Loucy (cell line): Measurements from ENCODE around the gene FRMD4A.

Source experiments
- H2AFZ ChIP-seq: fragments of 200-600 bp; sonication (generic); 2 replicates; pipeline ENCODE4 v1.6.0; 2016; ENCODE audit warnings: antibody characterized with exemption, mild to moderate bottlenecking, low read length, moderate library complexity
- H3F3A ChIP-seq: fragments of 200-600 bp; 2 replicates; pipeline ENCODE4 v1.6.0; 2016; ENCODE audit warnings: antibody characterized with exemption, low read depth, mild to moderate bottlenecking
- H3K27me3 ChIP-seq: fragments of 200-600 bp; sonication (generic); 2 replicates; pipeline ENCODE4 v1.6.1; 2014; ENCODE audit warnings: low read length, mild to moderate bottlenecking; ENCODE audit not compliant: insufficient read depth, poor library complexity, severe bottlenecking
- H3K36me3 ChIP-seq: fragments of 200-600 bp; sonication (generic); 2 replicates; pipeline ENCODE4 v1.6.1; 2016; ENCODE audit warnings: low read length; ENCODE audit not compliant: insufficient read depth
- H3K4me1 ChIP-seq: fragments of 200-600 bp; sonication (generic); 2 replicates; pipeline ENCODE4 v1.5.1; 2014; ENCODE audit warnings: low read length, mild to moderate bottlenecking; ENCODE audit not compliant: insufficient read depth, poor library complexity, severe bottlenecking
- H3K4me2 ChIP-seq: fragments of 200-600 bp; sonication (generic); 2 replicates; pipeline ENCODE4 v1.6.0; 2014; ENCODE audit warnings: antibody characterized with exemption, low read length, low read depth, mild to moderate bottlenecking; ENCODE audit not compliant: poor library complexity, severe bottlenecking
- H3K4me3 ChIP-seq: fragments of 200-600 bp; sonication (generic); 2 replicates; pipeline ENCODE4 v1.5.1; 2014; ENCODE audit warnings: low read length, mild to moderate bottlenecking, mixed read lengths; ENCODE audit not compliant: poor library complexity, severe bottlenecking
- H3K79me2 ChIP-seq: fragments of 200-600 bp; sonication (generic); 2 replicates; pipeline ENCODE4 v1.6.1; 2014; ENCODE audit warnings: low read length; ENCODE audit not compliant: insufficient read depth
- H3K9ac ChIP-seq: fragments of 200-600 bp; sonication (generic); 2 replicates; pipeline ENCODE4 v1.6.0; 2014; ENCODE audit warnings: mild to moderate bottlenecking, low read depth, low read length, moderate library complexity; ENCODE audit not compliant: poor library complexity, severe bottlenecking
- H3K9me2 ChIP-seq: fragments of 200-600 bp; sonication (generic); replicated peaks from 2 replicates; pipeline ENCODE4 v1.6.1; 2016; ENCODE audit warnings: low read depth, low read length, mixed read lengths
- H3K9me3 ChIP-seq: fragments of 200-600 bp; sonication (generic); 2 replicates; pipeline ENCODE4 v1.6.1; 2014; ENCODE audit warnings: mild to moderate bottlenecking, antibody characterized with exemption, low read length, low read depth; ENCODE audit not compliant: insufficient read depth
- H4K20me1 ChIP-seq: fragments of 200-600 bp; sonication (generic); 2 replicates; pipeline ENCODE4 v1.6.0; 2014; ENCODE audit warnings: antibody characterized with exemption, low read length, mild to moderate bottlenecking; ENCODE audit not compliant: insufficient read depth, poor library complexity, severe bottlenecking
- EZH2phosphoT487 ChIP-seq: fragments of 200-600 bp; IDR thresholded peaks from 2 replicates; pipeline ENCODE4 v1.6.1; 2018; ENCODE audit warnings: antibody characterized with exemption, mild to moderate bottlenecking, moderate library complexity, borderline replicate concordance
- TF ChIP-seq, protein P1 (sequence below): fragments of 200-600 bp; sonication (generic); conservative IDR thresholded peaks from 2 replicates; pipeline ENCODE4 v1.5.1; 2014; ENCODE audit warnings: mild to moderate bottlenecking, antibody characterized with exemption, low read length

The FRMD4A gene

GRCh38 chr10:13990392-13990805 lies 340.3 kb downstream of the FRMD4A start:
- Histone ChIP-seq H3K4me2 (no peak overlapping the region), H3K79me2 (no peaks in the 10 kb centered on the region), H3K27me3 (no peaks in the 10 kb centered on the region), H2AFZ (no peak overlapping the region), H3K36me3 (no peaks in the 10 kb centered on the region), H3K4me3 (no peak overlapping the region), H4K20me1 (no peaks in the 10 kb centered on the region), H3F3A (no peaks in the 10 kb centered on the region), H3K4me1 (no peaks in the 10 kb centered on the region), H3K9ac (no peak overlapping the region), H3K9me2 (no peaks in the 10 kb centered on the region), H3K9me3 (no peaks in the 10 kb centered on the region)
- TF ChIP-seq, protein P1, sequence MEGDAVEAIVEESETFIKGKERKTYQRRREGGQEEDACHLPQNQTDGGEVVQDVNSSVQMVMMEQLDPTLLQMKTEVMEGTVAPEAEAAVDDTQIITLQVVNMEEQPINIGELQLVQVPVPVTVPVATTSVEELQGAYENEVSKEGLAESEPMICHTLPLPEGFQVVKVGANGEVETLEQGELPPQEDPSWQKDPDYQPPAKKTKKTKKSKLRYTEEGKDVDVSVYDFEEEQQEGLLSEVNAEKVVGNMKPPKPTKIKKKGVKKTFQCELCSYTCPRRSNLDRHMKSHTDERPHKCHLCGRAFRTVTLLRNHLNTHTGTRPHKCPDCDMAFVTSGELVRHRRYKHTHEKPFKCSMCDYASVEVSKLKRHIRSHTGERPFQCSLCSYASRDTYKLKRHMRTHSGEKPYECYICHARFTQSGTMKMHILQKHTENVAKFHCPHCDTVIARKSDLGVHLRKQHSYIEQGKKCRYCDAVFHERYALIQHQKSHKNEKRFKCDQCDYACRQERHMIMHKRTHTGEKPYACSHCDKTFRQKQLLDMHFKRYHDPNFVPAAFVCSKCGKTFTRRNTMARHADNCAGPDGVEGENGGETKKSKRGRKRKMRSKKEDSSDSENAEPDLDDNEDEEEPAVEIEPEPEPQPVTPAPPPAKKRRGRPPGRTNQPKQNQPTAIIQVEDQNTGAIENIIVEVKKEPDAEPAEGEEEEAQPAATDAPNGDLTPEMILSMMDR, result no peak
- TF ChIP-seq EZH2phosphoT487, result no peak

DNA sequence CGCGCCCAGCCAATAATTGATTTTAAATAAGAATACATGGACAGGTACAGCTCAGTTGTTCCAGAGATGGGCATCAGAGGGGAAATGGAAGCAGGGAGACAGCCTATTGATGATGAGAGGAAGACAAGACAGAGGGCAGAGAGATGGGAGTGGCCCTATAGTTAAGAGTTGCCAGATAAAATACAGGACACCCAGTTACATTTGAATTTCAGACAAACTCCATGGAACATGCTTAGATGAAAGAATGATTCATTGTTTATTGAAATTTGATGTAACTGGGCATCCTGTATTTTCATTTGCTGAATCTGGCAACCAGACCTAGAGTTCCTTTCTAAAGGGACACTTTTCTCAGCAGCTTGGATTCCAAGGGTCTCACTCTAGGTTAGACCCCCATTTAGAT lies 341.1 kb downstream of the FRMD4A start:
- no peak overlapping the region for H3K9ac ChIP-seq
- H3K79me2 ChIP-seq, result no peaks in the 10 kb centered on the region
- H3K4me3 ChIP-seq, result no peak overlapping the region
- H3K4me2 ChIP-seq, result no peak overlapping the region
- H3K36me3 ChIP-seq, result no peaks in the 10 kb centered on the region
- H3K27me3 ChIP-seq, result no peaks in the 10 kb centered on the region
- no peaks in the 10 kb centered on the region for H3K9me2 ChIP-seq
- H2AFZ ChIP-seq, result no peak overlapping the region
- H3K9me3 ChIP-seq, result no peaks in the 10 kb centered on the region
- H3K4me1 ChIP-seq, result no peaks in the 10 kb centered on the region
- TF ChIP-seq EZH2phosphoT487, result no peak
- TF ChIP-seq, protein P1, result no peak
- no peaks in the 10 kb centered on the region for H4K20me1 ChIP-seq
- no peaks in the 10 kb centered on the region for H3F3A ChIP-seq

- TF ChIP-seq, protein P1, result no peak
- no peak for TF ChIP-seq EZH2phosphoT487
- no peak overlapping the region for H3K4me3 ChIP-seq
Measured at GRCh38 chr10:13987446-13987845, 343.3 kb downstream of the FRMD4A start.

More at GRCh38 chr10:13987446-13987845, 343.3 kb downstream of the FRMD4A start:
- Histone ChIP-seq H3K9me2 (no peaks in the 10 kb centered on the region), H3K4me2 (no peak overlapping the region), H3F3A (no peaks in the 10 kb centered on the region), H3K9ac (no peak overlapping the region), H2AFZ (no peak overlapping the region), H3K4me1 (no peaks in the 10 kb centered on the region), H3K9me3 (no peaks in the 10 kb centered on the region), H3K79me2 (no peaks in the 10 kb centered on the region), H3K36me3 (no peaks in the 10 kb centered on the region), H4K20me1 (no peaks in the 10 kb centered on the region), H3K27me3 (no peaks in the 10 kb centered on the region)
